ENCODE results near the gene HSPB9.

Gene HSPB9

DNA sequence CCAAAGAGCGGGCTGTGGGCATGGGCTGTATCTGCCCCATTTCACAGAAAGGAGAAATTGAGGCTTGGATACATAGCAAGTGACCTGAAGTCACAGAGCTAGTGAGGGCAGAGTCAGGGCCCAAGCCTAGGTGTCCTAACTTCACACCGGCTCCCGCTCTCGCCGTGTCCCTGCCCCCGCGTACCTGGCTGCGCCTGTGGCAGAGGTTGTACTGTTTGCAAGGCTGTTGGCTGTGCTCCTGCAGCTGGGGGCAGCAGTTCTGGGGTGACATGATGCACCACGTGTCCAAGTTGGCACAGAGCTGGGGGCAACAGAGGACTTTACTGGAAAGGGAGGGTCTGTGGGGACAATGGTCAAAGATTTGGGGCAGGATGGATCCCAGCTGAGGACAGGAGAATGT, 13.5 kb upstream of the HSPB9 start:
- H3K4me3 Mint-ChIP-seq: no peak overlapping the region
- CTCF ChIA-PET: interaction anchor here (0.8 to 13.0 kb wide), 5 partner anchors 9 to 146 kb away, joined by 3 to 222 read pairs (median 5); partner anchors contain the start of genes DNAJC7 and NKIRAS2
- H3K27ac Mint-ChIP-seq: no peak overlapping the region

DNA sequence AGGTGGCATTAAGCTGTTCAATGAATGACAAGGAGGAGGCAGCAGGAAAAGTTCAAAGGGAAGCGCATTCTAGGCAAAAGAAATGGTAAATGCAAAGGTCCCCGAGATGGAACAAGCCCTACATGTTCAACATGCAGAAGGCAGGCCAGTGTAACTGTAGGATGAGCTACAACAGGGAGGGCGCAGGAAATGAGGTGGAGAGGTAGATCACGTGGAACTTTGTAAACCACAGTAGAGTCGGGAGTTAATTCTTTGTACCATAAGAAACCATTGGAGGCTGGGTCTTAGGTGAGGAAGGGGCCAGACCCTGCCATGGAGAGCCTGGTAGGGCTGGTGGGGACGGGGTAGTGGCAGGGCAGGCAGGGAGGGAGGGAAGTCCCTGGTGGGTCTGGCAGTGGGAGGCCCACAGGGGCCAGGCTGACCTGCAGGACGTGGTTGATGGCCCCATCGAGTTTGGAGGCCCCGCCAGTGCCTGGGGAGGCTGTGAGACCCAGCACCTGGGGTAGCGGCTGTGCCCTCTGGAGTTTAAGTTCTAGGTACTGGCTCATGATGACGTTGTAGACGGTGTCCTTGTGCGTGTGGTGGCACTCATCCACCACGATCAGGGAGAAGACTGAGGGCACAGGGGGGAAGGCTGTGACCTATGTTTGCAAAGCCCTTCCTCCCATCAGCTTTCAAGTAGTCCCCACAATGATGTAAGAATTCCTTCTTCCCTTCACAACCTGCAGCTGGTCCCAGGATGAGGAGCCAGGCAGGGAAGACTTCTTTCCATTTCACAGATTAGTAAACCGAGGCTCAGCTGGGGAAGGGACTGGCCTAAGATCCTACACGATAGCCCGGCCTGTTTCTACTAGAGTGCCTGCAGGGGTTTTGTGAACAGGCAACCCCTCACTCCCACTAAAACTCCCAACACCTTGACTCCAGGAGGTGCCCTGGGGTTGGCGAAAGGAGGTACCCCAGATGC, 12.0 kb upstream of the HSPB9 start:
- DNase-seq: peak; percentile 34
- CTCF ChIA-PET: interaction anchor here (1.1 to 13.0 kb wide), 6 partner anchors 9 to 178 kb away, joined by 3 to 222 read pairs (median 3); partner anchors contain the start of genes DNAJC7 and NKIRAS2
- H3K27me3 Mint-ChIP-seq: no peaks in the 10 kb centered on the region
- no peaks in the 10 kb centered on the region for H3K9me3 Mint-ChIP-seq
- peak overlapping the region; percentile 25 for H3K4me3 Mint-ChIP-seq
- H3K36me3 Mint-ChIP-seq: peaks cover 24% of the 10 kb centered on the region
- H3K4me1 Mint-ChIP-seq: peaks cover 64% of the 10 kb centered on the region
- peak overlapping the region; percentile 95 for H3K27ac Mint-ChIP-seq

More for the DNA sequence above, 13.5 kb upstream of the HSPB9 start:
- no peak for DNase-seq
- H3K27me3 Mint-ChIP-seq: no peaks in the 10 kb centered on the region
- H3K36me3 Mint-ChIP-seq: peaks cover 19% of the 10 kb centered on the region
- H3K9me3 Mint-ChIP-seq: no peaks in the 10 kb centered on the region
- H3K4me1 Mint-ChIP-seq: peaks cover 58% of the 10 kb centered on the region

DNA sequence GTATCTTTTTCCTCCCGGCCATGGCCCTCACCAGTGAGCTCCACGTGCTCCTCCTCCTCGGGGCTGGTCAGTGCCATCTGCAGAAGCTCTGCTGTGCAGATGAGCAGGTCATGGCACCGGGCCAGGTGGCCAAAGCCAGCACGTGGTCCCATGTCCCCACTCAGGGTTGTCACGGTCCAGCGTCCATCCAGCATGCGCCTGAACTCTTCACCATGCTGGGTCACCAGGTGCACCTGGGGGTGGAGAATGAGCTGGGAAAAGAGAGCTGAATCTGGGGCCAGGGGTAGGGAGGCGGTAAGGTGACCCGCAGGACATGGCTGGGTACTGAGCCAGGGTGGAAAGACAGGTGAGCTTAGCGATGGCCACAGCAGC, 11.4 kb upstream of the HSPB9 start:
- Mint-ChIP-seq H3K9me3 (no peaks in the 10 kb centered on the region), H3K36me3 (peaks cover 26% of the 10 kb centered on the region), H3K4me1 (peaks cover 67% of the 10 kb centered on the region), H3K27ac (peak overlapping the region; percentile 95), H3K27me3 (no peaks in the 10 kb centered on the region), H3K4me3 (peak overlapping the region; percentile 90)
- DNase-seq: no peak
- CTCF ChIA-PET: interaction anchor here (1.1 to 13.0 kb wide), 7 partner anchors 8 to 178 kb away, joined by 3 to 222 read pairs (median 3); partner anchors contain the start of genes DNAJC7, KAT2A and NKIRAS2

DNA sequence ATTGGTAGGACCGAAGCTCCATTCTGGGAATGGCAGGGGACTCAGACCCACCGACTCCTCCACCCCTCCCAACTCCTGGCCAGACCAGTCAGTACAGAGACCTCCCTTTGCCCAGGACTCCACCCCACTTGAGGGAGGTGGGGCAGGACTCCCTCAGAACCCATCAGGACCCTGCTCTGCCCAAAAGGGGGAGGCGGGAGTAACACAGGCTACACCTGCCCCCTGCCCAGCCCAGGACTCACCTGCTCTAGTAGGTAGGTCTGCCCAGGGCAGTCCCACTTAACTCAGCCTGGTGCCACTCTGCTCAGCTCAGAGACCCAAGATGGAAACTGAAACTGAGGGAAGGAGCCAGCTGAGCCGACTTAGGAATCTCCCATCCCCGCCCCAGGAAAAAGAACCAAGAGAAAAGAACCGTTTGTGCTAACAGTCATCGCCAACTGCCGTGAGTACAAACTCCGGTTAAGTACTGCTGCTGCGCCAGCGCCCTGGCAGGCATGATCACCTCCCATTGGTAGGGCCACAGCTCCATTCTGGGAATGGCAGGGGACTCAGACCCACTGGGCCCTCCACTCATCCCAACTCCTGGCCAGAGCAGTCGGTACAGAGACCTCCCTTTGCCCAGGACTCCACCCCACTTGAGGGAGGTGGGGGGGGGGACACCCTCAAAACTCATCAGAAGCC, 10.6 kb upstream of the HSPB9 start:
- peak overlapping the region; percentile 90 for H3K4me3 Mint-ChIP-seq
- H3K4me1 Mint-ChIP-seq: peaks cover 68% of the 10 kb centered on the region
- peak overlapping the region; percentile 95 for H3K27ac Mint-ChIP-seq
- peaks cover 27% of the 10 kb centered on the region for H3K36me3 Mint-ChIP-seq
- CTCF ChIA-PET: interaction anchor here (1.1 to 13.0 kb wide), 8 partner anchors 7 to 149 kb away, joined by 3 to 222 read pairs (median 4); partner anchors contain the start of genes DNAJC7, KAT2A and NKIRAS2
- DNase-seq: peak; percentile 45
- no peaks in the 10 kb centered on the region for H3K9me3 Mint-ChIP-seq
- H3K27me3 Mint-ChIP-seq: no peaks in the 10 kb centered on the region

DNA sequence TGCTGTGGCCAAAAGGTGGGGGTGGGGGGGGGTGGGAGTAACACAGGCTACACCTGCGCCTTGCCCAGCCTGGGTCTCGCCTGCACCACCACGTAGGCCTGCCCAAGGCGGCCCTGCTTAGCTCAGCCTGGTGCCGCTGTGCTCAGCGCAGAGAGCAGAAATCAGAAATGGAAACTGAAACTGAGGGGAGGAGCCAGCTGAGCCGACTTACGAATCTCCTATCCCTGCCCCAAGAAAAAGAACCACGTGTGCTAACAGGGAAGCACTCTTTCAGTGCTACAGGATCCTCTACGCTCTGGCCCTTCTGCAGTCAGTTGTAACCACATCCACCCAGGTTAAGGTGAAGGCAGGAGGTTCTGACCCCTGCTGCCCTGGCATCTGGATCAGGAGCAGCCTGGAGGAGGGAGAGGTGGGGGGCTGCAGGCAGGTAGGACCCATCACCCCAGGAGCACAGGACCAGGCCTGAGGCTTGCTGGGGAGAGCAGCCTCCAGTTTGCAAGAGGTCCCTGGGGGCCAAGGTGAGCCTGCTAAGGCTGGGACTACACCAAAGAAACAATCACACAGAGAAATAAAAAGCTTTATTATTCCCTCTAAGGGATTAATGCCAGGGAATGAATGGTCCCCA, 9.9 kb upstream of the HSPB9 start, which contains the start of gene DHX58:
TSS of gene DHX58 (minus strand) at position 163 of the 625 bp plus-strand sequence. CDS start 822 bp downstream, outside the sequence.
- CTCF ChIA-PET: interaction anchor here (1.1 to 13.0 kb wide), 8 partner anchors 8 to 149 kb away, joined by 3 to 222 read pairs (median 4); partner anchors contain the start of genes DNAJC7, KAT2A and NKIRAS2
- Mint-ChIP-seq H3K27me3 (no peaks in the 10 kb centered on the region), H3K4me1 (peaks cover 66% of the 10 kb centered on the region)

DNA sequence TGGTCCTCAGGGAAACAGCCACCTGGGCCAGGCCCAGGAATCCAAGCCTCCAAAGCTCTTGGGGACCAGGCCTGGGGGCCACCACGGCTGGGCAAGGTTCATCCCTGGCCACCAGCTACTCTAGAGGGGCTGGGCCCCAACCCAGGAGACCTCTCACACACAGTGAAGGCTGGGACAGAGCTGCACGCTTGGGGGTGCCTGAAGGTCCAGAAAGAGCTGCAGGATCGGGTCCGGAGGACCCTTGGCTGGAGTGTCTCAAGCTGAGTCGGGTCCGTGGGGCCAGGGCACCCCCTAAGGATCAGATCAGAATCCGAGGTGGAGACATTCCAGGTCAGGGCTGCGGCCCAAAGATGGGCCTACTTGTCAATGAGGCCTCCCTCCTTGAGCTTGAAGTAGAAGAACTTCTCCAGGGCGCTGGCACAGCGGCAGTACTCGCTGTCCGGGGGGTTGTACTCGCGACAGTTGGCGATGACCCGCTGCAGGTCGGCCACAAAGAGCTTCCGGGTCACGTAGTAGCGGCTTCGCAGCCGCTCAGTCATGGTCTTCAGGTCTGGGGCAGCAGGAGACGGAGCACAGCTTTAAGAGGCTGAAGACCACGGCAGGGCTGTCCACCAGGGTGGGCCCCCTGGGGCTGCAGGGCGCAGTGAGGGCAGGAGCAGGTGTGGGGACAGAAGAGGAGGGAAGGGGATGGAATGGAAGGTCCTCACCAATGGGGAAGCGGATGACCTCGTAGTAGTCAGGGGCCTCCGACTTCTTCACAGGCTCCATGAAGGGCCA, 9.1 kb upstream of the HSPB9 start:
- Mint-ChIP-seq H3K27me3 (no peaks in the 10 kb centered on the region), H3K27ac (peak overlapping the region; percentile 95), H3K36me3 (peaks cover 28% of the 10 kb centered on the region), H3K9me3 (no peaks in the 10 kb centered on the region), H3K4me3 (no peak overlapping the region), H3K4me1 (peaks cover 62% of the 10 kb centered on the region)
- no peak for DNase-seq
- CTCF ChIA-PET: interaction anchor here (1.1 to 13.0 kb wide), 5 partner anchors 23 to 150 kb away, joined by 3 to 222 read pairs (median 4); partner anchors contain the start of genes DNAJC7 and NKIRAS2

More for the DNA sequence above, 9.9 kb upstream of the HSPB9 start, which contains the start of gene DHX58:
- Mint-ChIP-seq H3K36me3 (peaks cover 30% of the 10 kb centered on the region), H3K27ac (peak within 1 kb of the TSS; percentile 95), H3K9me3 (no peaks in the 10 kb centered on the region), H3K4me3 (peak within 1 kb of the TSS; percentile 90)
- peak; percentile 92 for DNase-seq

DNA sequence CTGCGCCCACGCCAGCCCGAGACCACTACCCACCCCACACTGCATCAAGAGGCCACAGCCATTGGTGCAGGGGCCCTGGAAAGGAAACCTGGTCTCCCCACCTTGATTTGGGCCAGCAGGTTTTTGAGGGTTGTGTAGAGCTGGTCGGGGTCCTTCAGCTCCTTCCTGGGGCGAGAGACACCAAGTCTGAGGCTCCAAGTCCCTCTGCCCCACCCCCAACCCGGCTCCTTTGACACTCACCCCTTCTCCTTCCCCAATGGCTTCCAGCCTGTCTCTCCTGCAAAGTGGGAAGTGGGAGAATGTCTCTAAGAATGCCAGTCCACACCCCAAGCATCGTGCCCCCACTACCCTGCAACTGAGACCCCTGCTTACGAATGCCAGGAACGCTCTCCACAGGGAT, 8.5 kb upstream of the HSPB9 start:
- Mint-ChIP-seq H3K27ac (peak overlapping the region; percentile 76), H3K27me3 (no peaks in the 10 kb centered on the region), H3K36me3 (peaks cover 31% of the 10 kb centered on the region), H3K9me3 (no peaks in the 10 kb centered on the region), H3K4me1 (peaks cover 63% of the 10 kb centered on the region), H3K4me3 (no peak overlapping the region)
- no peak for DNase-seq
- CTCF ChIA-PET: interaction anchor here (1.0 to 13.0 kb wide), 7 partner anchors 13 to 151 kb away, joined by 3 to 222 read pairs (median 4); partner anchors contain the start of genes DNAJC7 and NKIRAS2

DNA sequence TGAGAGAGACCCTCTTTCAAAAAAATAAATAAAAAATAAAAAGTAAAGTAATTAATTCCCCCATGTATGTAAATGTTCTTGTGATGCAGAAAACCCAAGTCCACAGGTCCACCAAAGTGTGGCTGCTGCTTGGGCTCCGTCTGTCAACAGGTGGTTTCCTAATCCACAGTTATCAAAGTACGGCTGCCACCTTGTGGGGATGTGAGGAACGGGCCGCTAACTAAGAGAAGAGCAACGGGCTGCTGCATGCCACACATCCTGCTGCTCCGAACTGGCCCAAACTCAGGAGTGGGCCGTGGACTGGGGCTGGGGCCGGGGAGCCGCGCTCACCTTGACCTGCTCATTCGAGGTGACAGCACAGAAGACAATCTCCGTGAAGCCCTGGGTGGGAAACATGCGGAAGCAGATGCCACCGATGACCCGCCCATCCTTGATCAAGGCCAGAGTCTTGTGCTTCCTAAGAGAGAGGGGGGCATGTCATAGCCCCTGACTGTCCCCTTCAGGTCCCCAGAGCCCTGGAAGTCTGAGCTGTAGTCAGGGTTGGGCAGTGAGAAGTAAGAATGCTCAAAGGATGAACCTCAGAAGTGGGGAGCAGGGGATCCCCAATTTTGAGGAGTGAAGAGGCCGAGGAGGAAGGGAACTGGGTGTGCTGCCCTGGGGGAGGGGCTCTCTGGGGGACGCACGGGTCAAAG, 5.8 kb upstream of the HSPB9 start:
- Mint-ChIP-seq H3K36me3 (peaks cover 24% of the 10 kb centered on the region), H3K4me3 (no peak overlapping the region), H3K4me1 (peaks cover 61% of the 10 kb centered on the region), H3K27ac (peak overlapping the region; percentile 46), H3K27me3 (no peaks in the 10 kb centered on the region), H3K9me3 (no peaks in the 10 kb centered on the region)
- peak; percentile 93 for DNase-seq
- CTCF ChIA-PET: interaction anchor here (0.7 to 13.0 kb wide), 9 partner anchors 10 to 153 kb away, joined by 3 to 222 read pairs (median 4); partner anchors contain the start of genes DNAJC7 and NKIRAS2

DNA sequence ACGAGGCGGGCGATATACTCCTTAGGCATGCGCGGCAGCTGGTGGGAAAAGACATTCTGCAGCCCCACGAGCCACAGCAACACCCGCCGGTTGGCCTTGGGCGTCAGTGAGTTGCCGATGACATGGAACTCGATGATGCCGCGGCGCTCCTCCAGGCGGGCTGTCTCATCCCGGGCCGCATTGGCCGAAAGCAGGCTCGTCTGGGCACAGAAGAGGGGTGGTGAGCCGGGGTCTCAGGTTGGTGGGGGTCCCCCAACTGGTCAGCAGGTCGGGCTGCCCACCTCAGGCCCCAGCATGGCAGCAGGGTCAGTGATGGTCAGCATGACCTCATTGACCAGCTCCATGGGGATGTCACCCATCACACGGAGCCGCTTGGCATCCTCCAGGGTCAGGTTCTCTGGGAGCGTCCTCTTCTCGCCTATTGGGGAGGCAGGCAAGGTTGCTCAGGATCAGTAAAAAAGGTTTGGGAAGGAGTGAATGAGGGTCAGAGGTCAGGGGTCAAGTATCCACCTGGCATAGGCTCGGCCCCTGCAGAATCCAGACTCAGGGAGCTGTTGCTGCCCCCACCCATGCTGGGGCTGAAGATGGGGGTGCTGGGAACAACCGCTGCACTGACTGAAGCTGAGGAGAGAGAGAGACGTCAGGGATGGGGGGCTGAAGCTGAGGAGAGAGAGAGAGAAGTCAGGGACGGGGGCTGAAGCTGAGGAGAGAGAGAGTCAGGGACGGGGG, 5.0 kb upstream of the HSPB9 start:
- Mint-ChIP-seq H3K27ac (no peak overlapping the region), H3K27me3 (no peaks in the 10 kb centered on the region), H3K4me3 (no peak overlapping the region), H3K4me1 (peaks cover 56% of the 10 kb centered on the region), H3K9me3 (no peaks in the 10 kb centered on the region), H3K36me3 (peaks cover 24% of the 10 kb centered on the region)
- no peak for DNase-seq
- CTCF ChIA-PET: interaction anchor here (0.7 to 13.0 kb wide), 12 partner anchors 9 to 289 kb away, joined by 3 to 222 read pairs (median 4); partner anchors contain the start of genes DNAJC7, KCNH4 and NKIRAS2

DNA sequence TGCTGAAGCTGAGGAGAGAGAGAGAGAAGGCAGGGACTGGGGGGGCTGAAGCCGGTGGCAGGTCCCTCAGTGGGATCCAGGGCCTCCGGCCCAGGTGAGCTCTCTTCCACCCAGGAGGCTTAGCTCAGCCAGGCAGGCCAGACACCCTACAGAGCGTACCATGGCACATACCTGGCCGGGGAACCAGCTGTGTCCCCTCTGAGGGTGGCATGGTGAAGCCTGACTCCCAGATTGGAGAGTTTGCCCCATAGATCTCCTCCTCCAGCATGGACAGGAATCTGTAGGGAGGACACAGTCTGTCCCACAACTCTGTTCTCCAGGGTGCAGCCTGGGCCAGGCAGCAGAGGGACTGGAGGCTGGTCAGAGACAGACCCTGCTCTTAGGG, 4.5 kb upstream of the HSPB9 start:
- peaks cover 51% of the 10 kb centered on the region for H3K4me1 Mint-ChIP-seq
- no peaks in the 10 kb centered on the region for H3K27me3 Mint-ChIP-seq
- no peak overlapping the region for H3K27ac Mint-ChIP-seq
- H3K9me3 Mint-ChIP-seq: no peaks in the 10 kb centered on the region
- peaks cover 22% of the 10 kb centered on the region for H3K36me3 Mint-ChIP-seq
- DNase-seq: no peak
- no peak overlapping the region for H3K4me3 Mint-ChIP-seq
- CTCF ChIA-PET: interaction anchor here (0.8 to 13.0 kb wide), 10 partner anchors 10 to 288 kb away, joined by 3 to 222 read pairs (median 5); partner anchors contain the start of genes DNAJC7, KCNH4 and NKIRAS2

DNA sequence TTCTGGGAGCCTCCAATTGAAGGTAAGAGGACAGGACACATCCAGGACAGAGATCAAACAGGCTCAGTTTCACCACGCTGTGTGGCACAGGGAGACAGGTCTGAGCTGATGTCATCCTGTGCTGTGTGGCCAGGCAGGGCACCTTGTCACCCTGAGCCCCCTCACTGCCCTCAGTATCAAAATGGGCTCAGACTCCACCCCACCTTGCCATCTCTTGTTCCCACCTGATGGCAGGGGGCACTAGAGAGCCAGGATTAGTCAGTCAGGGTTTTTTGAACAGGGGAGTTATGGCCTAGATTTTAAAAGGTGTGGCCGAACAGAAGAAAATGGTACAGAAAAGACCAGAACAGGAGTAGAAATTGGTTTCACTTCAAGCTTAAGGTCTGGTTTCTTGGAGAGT, 4.1 kb upstream of the HSPB9 start:
- Mint-ChIP-seq H3K4me3 (peak overlapping the region; percentile 14), H3K27ac (peak overlapping the region; percentile 4), H3K36me3 (peaks cover 25% of the 10 kb centered on the region), H3K4me1 (peaks cover 51% of the 10 kb centered on the region), H3K9me3 (no peaks in the 10 kb centered on the region), H3K27me3 (no peaks in the 10 kb centered on the region)
- CTCF ChIA-PET: interaction anchor here (0.7 to 13.0 kb wide), 11 partner anchors 10 to 288 kb away, joined by 3 to 222 read pairs (median 5); partner anchors contain the start of genes DNAJC7, KCNH4 and NKIRAS2
- peak; percentile 70 for DNase-seq
